Measurements from ENCODE around the gene NPHS1. TPM values are rescaled to one million over a fixed set of nuclear protein-coding genes. Genes with fewer than 3 reads are reported as not detected.
"Not testable (repeated sequence)": the region's sequence is repeated elsewhere in the genome, so short reads cannot be mapped to it uniquely, and the experiment has no call there.

Gene NPHS1
- total RNA-seq, 1 donor, result not detected

GRCh38 chr19:35895911-35896642, 43.8 kb upstream of the NPHS1 start:
- H3K4me3 ChIP-seq (ENCODE audit: low read depth, low read length), result no peak overlapping the region
- TF ChIP-seq CTCF (IDR thresholded peaks at IDR 0.05; ENCODE audit: insufficient read depth, low read length), result no peak
- DNase-seq (ENCODE audit: low read depth), result no peak

GRCh38 chr19:35894342-35894741, 42.0 kb upstream of the NPHS1 start:
- H3K4me3 ChIP-seq (ENCODE audit: low read depth, low read length), result no peak overlapping the region
- DNase-seq (ENCODE audit: low read depth), result no peak
- TF ChIP-seq CTCF (IDR thresholded peaks at IDR 0.05; ENCODE audit: insufficient read depth, low read length), result no peak

- H3K4me3 ChIP-seq (ENCODE audit: low read depth, low read length); DNase-seq (ENCODE audit: low read depth): not testable (repeated sequence)
Measured at GRCh38 chr19:35891819-35892218, 39.5 kb upstream of the NPHS1 start.

GRCh38 chr19:35890113-35890650, 37.9 kb upstream of the NPHS1 start:
- no peak for DNase-seq (ENCODE audit: low read depth)
- TF ChIP-seq CTCF (IDR thresholded peaks at IDR 0.05; ENCODE audit: insufficient read depth, low read length), result no peak
- no peak overlapping the region for H3K4me3 ChIP-seq (ENCODE audit: low read depth, low read length)

- DNase-seq (ENCODE audit: low read depth), result no peak
- no peak for TF ChIP-seq CTCF (IDR thresholded peaks at IDR 0.05; ENCODE audit: insufficient read depth, low read length)
- no peak overlapping the region for H3K4me3 ChIP-seq (ENCODE audit: low read depth, low read length)
Measured at GRCh38 chr19:35889370-35890112, 37.2 kb upstream of the NPHS1 start.

GRCh38 chr19:35888398-35888797, 36.1 kb upstream of the NPHS1 start:
- no peak for TF ChIP-seq CTCF (IDR thresholded peaks at IDR 0.05; ENCODE audit: insufficient read depth, low read length)
- H3K4me3 ChIP-seq (ENCODE audit: low read depth, low read length), result no peak overlapping the region
- DNase-seq (ENCODE audit: low read depth), result no peak

- DNase-seq (ENCODE audit: low read depth), result no peak
- no peak for TF ChIP-seq CTCF (IDR thresholded peaks at IDR 0.05; ENCODE audit: insufficient read depth, low read length)
- H3K4me3 ChIP-seq (ENCODE audit: low read depth, low read length), result no peak overlapping the region
Measured at GRCh38 chr19:35887197-35887596, 34.9 kb upstream of the NPHS1 start.
